PC-3 (cell line): ENCODE results near the gene DYSF. TPM values are rescaled to one million over a fixed set of nuclear protein-coding genes. Genes with fewer than 3 reads are reported as not detected.

Experiments used
- ATAC-seq: fragments of 200-7000 bp; cut with Tn5 transposase; 2 replicates; pipeline ENCODE4 v1.9.1; 2020; ENCODE audit warnings: mild to moderate bottlenecking, moderate library complexity
- BruUV-seq: library from RNA; stranded (reverse); fragments of 400-500 nt; replicated peaks from 2 replicates; lab custom pipeline; 2021; lab: Mats Ljungman, UMichigan
- CTCF ChIA-PET: fragments of 300-600 bp; sonication (Branson Sonifier 250); formaldehyde crosslinking; loops from one replicate; lab custom pipeline; 2022; ENCODE audit warnings: antibody characterized with exemption; lab: Charles Lee
- POLR2A ChIA-PET: fragments of 300-600 bp; sonication (Branson Sonifier 250); formaldehyde crosslinking; loops from one replicate; lab custom pipeline; 2022; ENCODE audit warnings: antibody characterized with exemption; ENCODE audit not compliant: unreplicated experiment; lab: Charles Lee
- DNase-seq: peaks from one replicate; pipeline ENCODE4 v3.0.0-alpha.2; 2015
- H2AFZ ChIP-seq: fragments of 300-600 bp; sonication (generic); 2 replicates; pipeline ENCODE4 v1.6.0; 2016; ENCODE audit warnings: antibody characterized with exemption, low read length
- H3F3A ChIP-seq: fragments of 300-600 bp; sonication (generic); one replicate; pipeline ENCODE4 v1.6.0; 2017; ENCODE audit warnings: antibody characterized with exemption, low read length, control low read depth, mild to moderate bottlenecking; ENCODE audit not compliant: unreplicated experiment
- H3K27ac ChIP-seq: fragments of 300-600 bp; sonication (generic); 2 replicates; pipeline ENCODE4 v1.5.1; 2016; ENCODE audit warnings: mild to moderate bottlenecking, low read length
- H3K27me3 ChIP-seq: fragments of 300-600 bp; sonication (generic); 2 replicates; pipeline ENCODE4 v1.6.1; 2016; ENCODE audit warnings: low read length, mixed read lengths
- H3K36me3 ChIP-seq: fragments of 300-600 bp; sonication (generic); 2 replicates; pipeline ENCODE4 v1.6.1; 2016; ENCODE audit warnings: low read depth, mixed run types, low read length, mixed read lengths
- H3K4me1 ChIP-seq: fragments of 300-600 bp; sonication (generic); 2 replicates; pipeline ENCODE4 v1.5.1; 2016; ENCODE audit warnings: low read length; ENCODE audit not compliant: insufficient read depth
- H3K4me2 ChIP-seq: fragments of 300-600 bp; sonication (generic); 2 replicates; pipeline ENCODE4 v1.6.0; 2016; ENCODE audit warnings: low read length
- H3K4me3 ChIP-seq: fragments of 300-600 bp; sonication (generic); 2 replicates; pipeline ENCODE4 v1.5.1; 2016; ENCODE audit warnings: mild to moderate bottlenecking, low read length, mixed read lengths
- H3K79me2 ChIP-seq: fragments of 300-600 bp; sonication (generic); 2 replicates; pipeline ENCODE4 v1.6.1; 2017; ENCODE audit warnings: low read length, mixed read lengths
- H3K9ac ChIP-seq: fragments of 300-600 bp; sonication (generic); 2 replicates; pipeline ENCODE4 v1.6.0; 2016; ENCODE audit warnings: mild to moderate bottlenecking, low read length
- H3K9me2 ChIP-seq: fragments of 300-600 bp; sonication (generic); replicated peaks from 2 replicates; pipeline ENCODE4 v1.6.1; 2016; ENCODE audit warnings: mixed run types, low read length, mixed read lengths
- H3K9me3 ChIP-seq: fragments of 300-600 bp; sonication (generic); 2 replicates; pipeline ENCODE4 v1.6.1; 2016; ENCODE audit warnings: low read length, mixed read lengths
- H4K20me1 ChIP-seq: fragments of 300-600 bp; sonication (generic); 2 replicates; pipeline ENCODE4 v1.6.1; 2016; ENCODE audit warnings: low read length, mixed read lengths
- EZH2 ChIP-seq: fragments of 300-600 bp; sonication (generic); IDR thresholded peaks from one replicate; pipeline ENCODE4 v1.6.1; 2017; ENCODE audit warnings: antibody characterized with exemption, mild to moderate bottlenecking, low read length; ENCODE audit not compliant: unreplicated experiment
- EZH2phosphoT487 ChIP-seq: fragments of 300-600 bp; sonication (generic); IDR thresholded peaks from 2 replicates; pipeline ENCODE4 v1.6.1; 2018; ENCODE audit warnings: mild to moderate bottlenecking, antibody characterized with exemption, low read length, borderline replicate concordance
- intact Hi-C: fragments of 100-400 bp; cut with micrococcal nuclease; formaldehyde crosslinking; loops from 2 replicates; pipeline ENCODE4 v1.9.0; 2023
- total RNA-seq: library from RNA; depleted of rRNA; stranded (reverse); fragments of >200 nt; gene quantifications from 2 replicates; pipeline ENCODE4 v1.2.3, GENCODE V29; 2014
- TF ChIP-seq, protein P1 (sequence below): fragments of 300-600 bp; sonication (generic); conservative IDR thresholded peaks from 2 replicates; pipeline ENCODE4 v1.5.1; 2017; ENCODE audit warnings: antibody characterized with exemption, low read depth, mild to moderate bottlenecking, low read length

DYSF gene
- total RNA-seq, 1 experiment from 2014 or later: 13.0 TPM

DNA sequence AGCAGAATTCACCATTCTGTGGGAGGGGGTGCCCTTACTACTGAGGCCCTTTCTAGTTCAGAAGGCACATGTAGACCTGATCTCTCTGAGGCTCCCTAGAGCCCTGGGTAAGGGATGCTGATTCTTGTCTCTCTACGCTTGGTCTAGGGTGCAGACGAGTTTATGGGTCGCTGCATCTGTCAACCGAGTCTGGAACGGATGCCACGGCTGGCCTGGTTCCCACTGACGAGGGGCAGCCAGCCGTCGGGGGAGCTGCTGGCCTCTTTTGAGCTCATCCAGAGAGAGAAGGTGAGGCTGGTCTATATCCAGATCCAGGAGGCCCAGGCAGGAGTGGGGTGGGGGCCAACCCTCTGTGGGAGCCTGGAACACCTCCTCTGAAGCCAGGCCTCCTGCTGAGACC is 147.2 kb downstream of the DYSF start:
- Histone ChIP-seq H3K79me2 (no peaks in the 10 kb centered on the region), H3K4me3 (no peak overlapping the region), H3K9me3 (no peaks in the 10 kb centered on the region), H3K27me3 (no peaks in the 10 kb centered on the region), H2AFZ (no peak overlapping the region), H3K36me3 (no peaks in the 10 kb centered on the region), H3K27ac (no peak overlapping the region), H3K4me2 (no peak overlapping the region), H3K9ac (no peak overlapping the region), H3F3A (no peaks in the 10 kb centered on the region), H3K9me2 (no peaks in the 10 kb centered on the region), H3K4me1 (no peaks in the 10 kb centered on the region), H4K20me1 (no peaks in the 10 kb centered on the region)
- TF ChIP-seq, protein P1, sequence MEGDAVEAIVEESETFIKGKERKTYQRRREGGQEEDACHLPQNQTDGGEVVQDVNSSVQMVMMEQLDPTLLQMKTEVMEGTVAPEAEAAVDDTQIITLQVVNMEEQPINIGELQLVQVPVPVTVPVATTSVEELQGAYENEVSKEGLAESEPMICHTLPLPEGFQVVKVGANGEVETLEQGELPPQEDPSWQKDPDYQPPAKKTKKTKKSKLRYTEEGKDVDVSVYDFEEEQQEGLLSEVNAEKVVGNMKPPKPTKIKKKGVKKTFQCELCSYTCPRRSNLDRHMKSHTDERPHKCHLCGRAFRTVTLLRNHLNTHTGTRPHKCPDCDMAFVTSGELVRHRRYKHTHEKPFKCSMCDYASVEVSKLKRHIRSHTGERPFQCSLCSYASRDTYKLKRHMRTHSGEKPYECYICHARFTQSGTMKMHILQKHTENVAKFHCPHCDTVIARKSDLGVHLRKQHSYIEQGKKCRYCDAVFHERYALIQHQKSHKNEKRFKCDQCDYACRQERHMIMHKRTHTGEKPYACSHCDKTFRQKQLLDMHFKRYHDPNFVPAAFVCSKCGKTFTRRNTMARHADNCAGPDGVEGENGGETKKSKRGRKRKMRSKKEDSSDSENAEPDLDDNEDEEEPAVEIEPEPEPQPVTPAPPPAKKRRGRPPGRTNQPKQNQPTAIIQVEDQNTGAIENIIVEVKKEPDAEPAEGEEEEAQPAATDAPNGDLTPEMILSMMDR: no peak
- TF ChIP-seq EZH2phosphoT487 (no peak), EZH2 (no peak)
- ATAC-seq (no peak), DNase-seq (no peak)
- ChIA-PET POLR2A (no interaction called here), CTCF (no interaction called here)
- no TSS peak for BruUV-seq
- intact Hi-C loops: no loop called here

DNA sequence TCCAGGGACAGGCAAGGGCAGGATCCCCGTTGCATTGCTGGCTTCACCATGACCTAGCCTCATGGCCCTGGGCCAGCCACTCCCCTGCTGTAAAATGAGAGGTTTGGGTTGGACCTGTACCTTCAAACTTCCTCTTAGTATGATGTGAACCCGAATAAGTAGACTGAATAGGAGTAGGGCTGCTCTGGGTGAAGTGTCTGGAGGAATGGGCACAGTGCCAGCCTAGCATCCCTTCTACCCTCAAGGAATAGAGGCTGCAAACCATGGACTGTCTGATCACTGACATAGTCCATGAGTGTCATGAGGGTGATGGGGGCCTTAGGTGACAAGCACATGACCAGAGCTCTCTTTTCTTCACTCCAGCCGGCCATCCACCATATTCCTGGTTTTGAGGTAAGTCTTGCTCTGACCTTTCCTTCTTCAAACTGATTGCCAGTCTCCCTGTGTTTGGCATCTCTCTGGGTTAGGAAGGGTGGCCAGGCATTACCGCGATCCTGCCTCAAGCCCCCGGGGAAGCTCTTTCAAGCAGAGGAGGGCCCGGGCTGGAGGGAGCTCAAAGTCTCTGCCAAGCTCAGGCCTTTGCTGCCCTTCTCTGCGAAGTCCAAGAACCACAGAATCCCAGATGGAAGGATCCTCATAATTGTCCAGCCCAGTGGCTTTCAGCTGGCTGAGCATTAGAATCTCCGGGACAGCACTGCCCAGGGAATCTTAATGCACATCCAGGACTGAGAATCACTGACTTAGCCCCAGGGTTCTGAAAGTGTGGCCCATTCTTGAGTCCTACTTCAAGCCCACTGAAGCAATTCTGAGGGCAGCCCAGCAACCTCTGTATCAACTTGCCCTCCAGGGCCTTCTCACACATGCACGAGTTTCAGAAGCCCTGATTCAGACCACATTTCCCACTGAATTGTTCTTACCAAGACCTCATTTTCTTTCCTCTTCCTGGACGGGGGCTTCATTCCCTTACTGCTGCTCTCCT is 148.1 kb downstream of the DYSF start:
- no peaks in the 10 kb centered on the region for H3K79me2 ChIP-seq
- H3K4me3 ChIP-seq: no peak overlapping the region
- no peaks in the 10 kb centered on the region for H3K27me3 ChIP-seq
- H3K4me2 ChIP-seq: no peak overlapping the region
- H3K4me1 ChIP-seq: no peaks in the 10 kb centered on the region
- H3F3A ChIP-seq: no peaks in the 10 kb centered on the region
- no peak overlapping the region for H2AFZ ChIP-seq
- H4K20me1 ChIP-seq: no peaks in the 10 kb centered on the region
- H3K9me3 ChIP-seq: no peaks in the 10 kb centered on the region
- intact Hi-C loops: no loop called here
- BruUV-seq: no TSS peak
- no peak overlapping the region for H3K9ac ChIP-seq
- no peaks in the 10 kb centered on the region for H3K9me2 ChIP-seq
- H3K27ac ChIP-seq: no peak overlapping the region
- DNase-seq (no peak), ATAC-seq (no peak)
- TF ChIP-seq, protein P1: no peak
- TF ChIP-seq EZH2phosphoT487 (no peak), EZH2 (no peak)
- CTCF ChIA-PET: no interaction called here
- POLR2A ChIA-PET: no interaction called here
- H3K36me3 ChIP-seq: no peaks in the 10 kb centered on the region

DNA sequence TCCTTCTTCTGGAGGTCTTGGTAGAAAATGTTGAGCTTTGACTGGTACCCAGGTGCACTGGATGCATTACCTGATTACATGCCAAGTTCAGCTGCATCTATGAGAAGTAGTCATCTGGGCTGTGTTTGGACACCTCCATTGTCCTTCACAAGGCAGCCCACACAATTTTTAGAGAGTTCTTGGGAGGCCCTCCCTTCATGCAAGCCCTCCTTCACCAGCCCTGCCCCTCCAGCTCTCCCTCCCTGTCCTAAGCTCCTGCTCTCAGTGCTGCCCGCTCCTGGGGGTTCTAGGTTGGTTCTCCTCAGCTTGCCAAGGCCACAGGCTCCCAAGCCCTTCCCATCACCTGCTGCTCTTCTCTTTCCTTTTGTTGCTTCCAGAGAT is 148.7 kb downstream of the DYSF start:
- Histone ChIP-seq H3K4me2 (no peak overlapping the region), H3K9me3 (no peaks in the 10 kb centered on the region), H3K9me2 (no peaks in the 10 kb centered on the region), H3F3A (no peaks in the 10 kb centered on the region), H3K79me2 (no peaks in the 10 kb centered on the region), H3K9ac (no peak overlapping the region), H3K36me3 (no peaks in the 10 kb centered on the region), H3K27ac (no peak overlapping the region), H3K4me1 (no peaks in the 10 kb centered on the region), H2AFZ (no peak overlapping the region), H4K20me1 (no peaks in the 10 kb centered on the region), H3K27me3 (no peaks in the 10 kb centered on the region), H3K4me3 (no peak overlapping the region)
- ChIA-PET CTCF (no interaction called here), POLR2A (no interaction called here)
- ATAC-seq (no peak), DNase-seq (no peak)
- no TSS peak for BruUV-seq
- intact Hi-C loops: no loop called here
- TF ChIP-seq, protein P1: no peak
- TF ChIP-seq EZH2: no peak
- no peak for TF ChIP-seq EZH2phosphoT487
